Skeletal muscle tissue (tissue), 4 donors: ENCODE data around the gene OVCA2. TPM values are rescaled to one million over a fixed set of nuclear protein-coding genes. Genes with fewer than 3 reads are reported as not detected.
A peak's percentile ranks its signal among the peaks of the same experiment; 100 is the strongest.

Experiments
- H3K27ac ChIP-seq: one replicate; pipeline ENCODE4 v1.7.0; 2013; ENCODE audit warnings: mild to moderate bottlenecking, low read depth, low read length, inconsistent platforms
- H3K27me3 ChIP-seq, 3 donors: one replicate each; pipeline ENCODE4 v1.7.0; 2013; ENCODE audit warnings: low read length in 3 of 3; ENCODE audit not compliant: control insufficient read depth in 3 of 3, insufficient read depth in 3 of 3
- H3K36me3 ChIP-seq, 3 donors: one replicate each; pipeline ENCODE4 v1.7.0; 2013; ENCODE audit warnings: low read length in 3 of 3; ENCODE audit not compliant: control insufficient read depth in 3 of 3, insufficient read depth in 3 of 3
- H3K4me1 ChIP-seq, 3 donors: one replicate each; pipeline ENCODE4 v1.7.0; 2013; ENCODE audit warnings: low read length in 3 of 3, mild to moderate bottlenecking in 3 of 3; ENCODE audit not compliant: control insufficient read depth in 3 of 3, insufficient read depth in 3 of 3
- H3K4me3 ChIP-seq, 3 donors: one replicate each; pipeline ENCODE4 v1.7.0; 2013; ENCODE audit warnings: low read length in 3 of 3
- H3K9ac ChIP-seq, 3 donors: one replicate each; pipeline ENCODE4 v1.7.0; 2013; ENCODE audit warnings: low read length in 3 of 3, mild to moderate bottlenecking in 3 of 3, moderate library complexity in 2 of 3, low read depth in 1 of 3
- H3K9me3 ChIP-seq, 3 donors: one replicate each; pipeline ENCODE4 v1.7.0; 2013; ENCODE audit warnings: low read length in 3 of 3; ENCODE audit not compliant: control insufficient read depth in 3 of 3
- total RNA-seq: library from RNA; depleted of rRNA; stranded (reverse); fragments of >200 nt; gene quantifications from one replicate; pipeline ENCODE4 v1.2.3, GENCODE V29; 2014
- donor health status: Osteomylitis.

OVCA2 gene
- total RNA-seq, 1 donor from 2014 or later = 24.0 TPM

DNA sequence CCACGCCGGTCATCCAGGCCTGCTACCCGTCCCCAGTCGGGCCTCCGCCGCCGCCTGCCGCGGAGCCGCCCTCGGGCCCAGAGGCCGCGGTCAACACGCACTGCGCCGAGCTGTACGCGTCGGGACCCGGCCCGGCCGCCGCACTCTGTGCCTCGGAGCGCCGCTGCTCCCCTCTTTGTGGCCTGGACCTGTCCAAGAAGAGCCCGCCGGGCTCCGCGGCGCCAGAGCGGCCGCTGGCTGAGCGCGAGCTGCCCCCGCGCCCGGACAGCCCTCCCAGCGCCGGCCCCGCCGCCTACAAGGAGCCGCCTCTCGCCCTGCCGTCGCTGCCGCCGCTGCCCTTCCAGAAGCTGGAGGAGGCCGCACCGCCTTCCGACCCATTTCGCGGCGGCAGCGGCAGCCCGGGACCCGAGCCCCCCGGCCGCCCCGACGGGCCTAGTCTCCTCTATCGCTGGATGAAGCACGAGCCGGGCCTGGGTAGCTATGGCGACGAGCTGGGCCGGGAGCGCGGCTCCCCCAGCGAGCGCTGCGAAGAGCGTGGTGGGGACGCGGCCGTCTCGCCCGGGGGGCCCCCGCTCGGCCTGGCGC lies 15.4 kb downstream of the OVCA2 start:
- no peaks in the 10 kb centered on the region for H3K9me3 ChIP-seq
- H3K4me3 ChIP-seq = peak overlapping the region in 2 of 3 donors; percentile 32 to 73
- peak overlapping the region in 1 of 3 donors; percentile 79 for H3K9ac ChIP-seq
- H3K36me3 ChIP-seq = peaks cover 0 to 22% (median 15%) of the 10 kb centered on the region in 3 donors
- H3K27ac ChIP-seq = peak overlapping the region; percentile 76
- H3K4me1 ChIP-seq = peaks cover 33 to 39% (median 38%) of the 10 kb centered on the region in 3 donors
- H3K27me3 ChIP-seq = peaks cover 0 to 14% (median 2%) of the 10 kb centered on the region in 3 donors

DNA sequence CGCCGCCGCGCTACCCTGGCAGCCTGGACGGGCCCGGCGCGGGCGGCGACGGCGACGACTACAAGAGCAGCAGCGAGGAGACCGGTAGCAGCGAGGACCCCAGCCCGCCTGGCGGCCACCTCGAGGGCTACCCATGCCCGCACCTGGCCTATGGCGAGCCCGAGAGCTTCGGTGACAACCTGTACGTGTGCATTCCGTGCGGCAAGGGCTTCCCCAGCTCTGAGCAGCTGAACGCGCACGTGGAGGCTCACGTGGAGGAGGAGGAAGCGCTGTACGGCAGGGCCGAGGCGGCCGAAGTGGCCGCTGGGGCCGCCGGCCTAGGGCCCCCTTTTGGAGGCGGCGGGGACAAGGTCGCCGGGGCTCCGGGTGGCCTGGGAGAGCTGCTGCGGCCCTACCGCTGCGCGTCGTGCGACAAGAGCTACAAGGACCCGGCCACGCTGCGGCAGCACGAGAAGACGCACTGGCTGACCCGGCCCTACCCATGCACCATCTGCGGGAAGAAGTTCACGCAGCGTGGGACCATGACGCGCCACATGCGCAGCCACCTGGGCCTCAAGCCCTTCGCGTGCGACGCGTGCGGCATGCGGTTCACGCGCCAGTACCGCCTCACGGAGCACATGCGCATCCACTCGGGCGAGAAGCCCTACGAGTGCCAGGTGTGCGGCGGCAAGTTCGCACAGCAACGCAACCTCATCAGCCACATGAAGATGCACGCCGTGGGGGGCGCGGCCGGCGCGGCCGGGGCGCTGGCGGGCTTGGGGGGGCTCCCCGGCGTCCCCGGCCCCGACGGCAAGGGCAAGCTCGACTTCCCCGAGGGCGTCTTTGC lies 16.2 kb downstream of the OVCA2 start:
- H3K9ac ChIP-seq = peak overlapping the region in 2 of 3 donors; percentile 43 to 79

DNA sequence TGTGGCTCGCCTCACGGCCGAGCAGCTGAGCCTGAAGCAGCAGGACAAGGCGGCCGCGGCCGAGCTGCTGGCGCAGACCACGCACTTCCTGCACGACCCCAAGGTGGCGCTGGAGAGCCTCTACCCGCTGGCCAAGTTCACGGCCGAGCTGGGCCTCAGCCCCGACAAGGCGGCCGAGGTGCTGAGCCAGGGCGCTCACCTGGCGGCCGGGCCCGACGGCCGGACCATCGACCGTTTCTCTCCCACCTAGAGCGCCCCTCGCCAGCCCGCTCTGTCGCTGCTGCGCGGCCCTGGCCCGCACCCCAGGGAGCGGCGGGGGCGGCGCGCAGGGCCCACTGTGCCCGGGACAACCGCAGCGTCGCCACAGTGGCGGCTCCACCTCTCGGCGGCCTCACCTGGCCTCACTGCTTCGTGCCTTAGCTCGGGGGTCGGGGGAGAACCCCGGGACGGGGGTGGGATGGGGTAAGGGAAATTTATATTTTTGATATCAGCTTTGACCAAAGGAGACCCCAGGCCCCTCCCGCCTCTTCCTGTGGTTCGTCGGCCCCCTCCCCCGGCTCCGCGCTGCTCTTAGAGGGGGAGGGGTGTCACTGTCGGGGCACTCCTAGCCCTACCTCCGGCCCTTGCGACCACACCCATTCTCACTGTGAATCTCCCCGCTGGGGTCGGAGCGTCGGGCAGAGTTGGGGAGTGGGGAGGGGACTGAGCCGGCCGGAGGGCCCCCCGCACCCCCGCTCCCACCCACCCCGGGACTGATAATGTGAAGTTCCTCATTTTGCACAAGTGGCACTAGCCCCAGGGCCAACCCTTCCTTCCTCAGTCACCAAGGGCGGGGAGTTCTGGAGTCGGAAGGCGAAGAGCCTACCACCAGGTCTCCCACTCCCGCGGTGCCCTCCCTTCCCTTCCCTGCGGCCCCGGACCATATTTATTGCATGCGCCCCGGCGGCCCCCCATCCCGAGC lies 17.0 kb downstream of the OVCA2 start:
- H3K27me3 ChIP-seq = peaks cover 0 to 9% (median 2%) of the 10 kb centered on the region in 3 donors
- peak overlapping the region; percentile 76 for H3K27ac ChIP-seq
- peaks cover 0 to 29% (median 17%) of the 10 kb centered on the region in 3 donors for H3K36me3 ChIP-seq
- H3K4me1 ChIP-seq = peaks cover 44 to 50% (median 47%) of the 10 kb centered on the region in 3 donors
- H3K9me3 ChIP-seq = no peaks in the 10 kb centered on the region
- H3K9ac ChIP-seq = peak overlapping the region in 2 of 3 donors; percentile 32 to 79
- H3K4me3 ChIP-seq = peak overlapping the region; percentile 32 to 73 (median 62)

More for the DNA sequence above, 16.2 kb downstream of the OVCA2 start:
- H3K27me3 ChIP-seq = peaks cover 0 to 14% (median 2%) of the 10 kb centered on the region in 3 donors
- H3K4me1 ChIP-seq = peaks cover 39 to 46% (median 42%) of the 10 kb centered on the region in 3 donors
- no peaks in the 10 kb centered on the region for H3K9me3 ChIP-seq
- H3K27ac ChIP-seq = peak overlapping the region; percentile 76
- H3K4me3 ChIP-seq = peak overlapping the region; percentile 32 to 73 (median 59)
- peaks cover 0 to 24% (median 17%) of the 10 kb centered on the region in 3 donors for H3K36me3 ChIP-seq

DNA sequence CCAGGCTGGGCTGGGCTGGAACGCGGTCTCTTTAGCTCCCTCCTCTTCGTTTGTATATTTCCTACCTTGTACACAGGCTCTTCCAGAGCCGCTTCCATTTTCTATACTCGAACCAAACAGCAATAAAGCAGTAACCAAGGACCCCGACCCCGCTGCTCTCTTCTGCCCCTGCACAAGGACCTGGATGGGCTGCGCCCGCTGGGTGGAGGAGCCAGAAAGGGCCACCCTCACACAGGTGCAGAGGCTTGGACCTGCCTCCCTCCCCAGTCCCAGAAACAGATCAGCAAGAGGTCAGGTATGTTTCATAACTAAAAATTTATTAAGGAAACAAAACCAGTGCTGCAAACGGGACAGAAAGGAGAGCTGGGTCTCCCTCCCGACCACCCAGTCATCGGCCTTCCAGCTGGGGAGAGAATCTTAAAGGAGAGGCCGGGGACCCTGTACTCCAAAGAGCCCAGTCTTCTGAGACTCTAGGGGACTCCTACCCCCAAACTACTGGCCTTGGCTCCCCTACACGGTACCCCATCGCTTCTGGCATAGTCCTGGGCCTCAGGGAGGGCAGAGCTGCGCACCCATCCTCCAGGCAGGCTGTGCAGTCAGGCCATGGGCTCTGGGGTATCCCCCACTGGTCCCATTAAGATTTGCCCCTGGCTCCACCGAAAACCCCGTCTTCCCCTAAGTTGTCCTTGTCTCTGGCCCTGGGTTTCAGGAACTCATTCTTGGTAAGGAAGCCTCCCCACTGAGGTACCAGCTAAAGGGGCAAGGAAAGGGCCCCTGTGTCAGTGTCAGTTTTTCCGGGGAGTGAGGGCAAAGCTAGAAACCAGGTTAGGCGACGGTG lies 17.9 kb downstream of the OVCA2 start:
- peaks cover 46 to 50% (median 46%) of the 10 kb centered on the region in 3 donors for H3K4me1 ChIP-seq
- H3K27me3 ChIP-seq = no peaks in the 10 kb centered on the region
- peaks cover 6 to 38% (median 25%) of the 10 kb centered on the region in 3 donors for H3K36me3 ChIP-seq
- H3K27ac ChIP-seq = peak overlapping the region; percentile 76
- H3K9ac ChIP-seq = peak overlapping the region; percentile 34 to 75 (median 68)
- peak overlapping the region in 2 of 3 donors; percentile 58 to 62 for H3K4me3 ChIP-seq
- no peaks in the 10 kb centered on the region for H3K9me3 ChIP-seq

DNA sequence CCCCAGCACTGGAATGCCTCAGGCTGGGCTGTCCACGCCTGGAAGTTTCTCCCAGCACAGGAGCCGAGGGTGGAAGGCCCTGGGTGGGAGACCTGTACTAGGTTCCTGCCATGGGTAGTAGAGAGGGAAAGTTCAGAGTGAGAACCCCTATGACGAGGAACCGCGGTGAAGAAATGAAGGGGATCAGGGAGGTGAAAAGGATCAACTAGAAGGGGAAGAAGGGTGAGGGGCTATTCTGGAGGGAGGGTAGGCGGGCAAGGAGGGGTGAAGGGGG lies 18.5 kb downstream of the OVCA2 start:
- Histone ChIP-seq H3K36me3 (peaks cover 12 to 42% (median 29%) of the 10 kb centered on the region in 3 donors), H3K4me1 (peaks cover 51 to 55% (median 51%) of the 10 kb centered on the region in 3 donors), H3K4me3 (peak overlapping the region in 2 of 3 donors; percentile 51 to 58), H3K27me3 (no peaks in the 10 kb centered on the region), H3K27ac (peak overlapping the region; percentile 76), H3K9me3 (no peaks in the 10 kb centered on the region), H3K9ac (peak overlapping the region; percentile 34 to 75 (median 68))

DNA sequence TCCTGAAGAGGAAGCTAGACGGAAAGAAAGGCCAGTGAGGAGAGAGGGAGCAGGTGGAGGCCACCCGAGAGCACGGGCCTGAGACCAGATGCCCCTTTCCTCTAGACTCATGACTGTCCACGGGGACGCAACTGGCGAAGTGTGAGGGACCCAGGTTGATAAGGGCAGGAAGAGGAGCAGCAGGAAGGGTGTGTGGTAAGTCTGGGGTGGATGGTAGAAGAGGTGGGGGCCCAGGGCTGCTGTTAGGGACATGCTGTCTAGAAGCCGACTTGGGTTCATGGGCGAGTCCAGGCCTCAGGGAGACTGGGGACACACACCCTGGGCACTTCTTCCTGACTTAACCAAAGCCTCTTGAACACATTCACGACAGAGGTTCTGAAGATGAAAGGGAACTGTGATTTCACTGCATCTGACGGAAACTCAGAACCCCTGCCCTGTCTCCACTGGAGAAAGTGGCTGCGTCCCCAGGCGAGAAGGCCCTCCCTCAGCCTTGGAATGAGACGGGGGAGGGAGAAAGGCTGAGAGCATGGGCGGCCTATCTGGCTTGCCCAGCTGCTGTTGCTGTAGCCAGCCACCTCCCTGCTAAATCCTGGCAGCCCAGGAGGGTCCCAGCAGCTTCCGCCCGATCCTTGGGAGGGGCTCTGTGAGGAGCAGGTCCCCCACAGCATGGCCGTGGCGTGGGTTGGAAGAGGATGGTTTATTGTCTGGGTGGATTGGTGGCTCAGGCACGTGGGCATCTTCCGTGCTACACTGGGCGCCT lies 19.0 kb downstream of the OVCA2 start:
- Histone ChIP-seq H3K4me3 (peak overlapping the region in 2 of 3 donors; percentile 29 to 51), H3K9ac (peak overlapping the region; percentile 34 to 75 (median 68)), H3K27ac (peak overlapping the region; percentile 76), H3K36me3 (peaks cover 15 to 43% (median 29%) of the 10 kb centered on the region in 3 donors), H3K9me3 (no peaks in the 10 kb centered on the region), H3K27me3 (no peaks in the 10 kb centered on the region), H3K4me1 (peaks cover 57 to 60% (median 57%) of the 10 kb centered on the region in 3 donors)

DNA sequence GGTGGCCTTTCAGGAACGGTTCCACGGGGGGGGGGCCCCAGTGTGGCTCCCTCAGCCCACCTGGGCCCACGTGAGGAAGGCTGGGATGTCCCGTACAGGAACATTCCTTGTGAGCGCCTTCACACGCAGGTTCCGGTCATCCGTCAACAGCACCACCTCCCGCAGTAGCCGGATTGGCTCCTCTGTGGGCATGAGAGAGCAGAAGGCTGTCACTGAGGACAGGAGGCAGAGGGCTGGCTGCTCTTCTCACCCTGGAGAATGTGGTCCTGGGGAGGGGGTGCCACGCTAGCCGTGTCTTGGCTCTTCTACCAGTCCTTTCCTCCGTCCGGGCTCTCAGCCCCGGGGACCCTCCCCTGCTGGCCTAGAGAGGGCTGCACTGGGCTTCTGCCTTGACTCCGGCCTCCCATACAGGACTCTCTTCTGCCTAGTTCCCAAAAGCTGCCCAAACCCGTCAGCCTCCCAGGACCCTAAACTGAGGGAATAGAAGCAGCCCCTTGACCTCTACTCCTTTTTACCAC lies 19.7 kb downstream of the OVCA2 start:
- peak overlapping the region in 2 of 3 donors; percentile 68 to 75 for H3K9ac ChIP-seq
- H3K4me3 ChIP-seq = peak overlapping the region in 1 of 3 donors; percentile 7
- no peaks in the 10 kb centered on the region for H3K9me3 ChIP-seq
- no peaks in the 10 kb centered on the region for H3K27me3 ChIP-seq
- peak overlapping the region; percentile 76 for H3K27ac ChIP-seq
- peaks cover 62 to 67% (median 63%) of the 10 kb centered on the region in 3 donors for H3K4me1 ChIP-seq
- peaks cover 19 to 48% (median 29%) of the 10 kb centered on the region in 3 donors for H3K36me3 ChIP-seq

DNA sequence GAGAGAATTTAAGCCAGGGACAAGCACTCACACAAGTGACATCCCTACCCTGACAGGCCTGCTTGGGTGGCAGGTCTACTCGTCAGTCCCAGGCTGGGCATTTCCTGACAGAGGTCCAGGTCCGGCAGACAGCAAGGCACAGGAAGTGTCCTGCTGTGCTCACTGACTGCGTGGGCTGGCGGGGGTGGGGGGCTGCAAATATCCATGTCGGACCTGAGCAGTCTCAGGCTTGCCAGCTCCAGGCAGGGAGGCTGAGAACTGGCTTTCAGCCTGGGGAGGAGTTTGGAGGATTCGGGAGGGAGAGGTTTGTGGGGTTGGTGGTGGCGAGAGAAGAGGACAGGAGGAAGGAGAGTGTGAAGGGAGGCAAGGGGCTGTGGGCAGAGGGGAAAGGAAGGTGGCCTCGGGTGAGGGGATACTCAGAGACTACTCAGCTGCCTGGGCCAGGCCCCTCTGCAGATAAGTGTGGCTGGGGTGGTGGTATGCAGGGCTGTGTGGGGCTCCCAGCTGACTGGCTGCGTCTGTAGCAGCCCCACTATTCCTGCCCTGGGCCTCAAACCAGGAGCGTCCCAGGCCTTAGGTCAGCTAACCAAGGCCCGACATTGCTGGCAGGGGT lies 20.9 kb downstream of the OVCA2 start:
- H3K36me3 ChIP-seq = peaks cover 19 to 54% (median 35%) of the 10 kb centered on the region in 3 donors
- H3K9ac ChIP-seq = peak overlapping the region in 1 of 3 donors; percentile 75
- H3K9me3 ChIP-seq = no peaks in the 10 kb centered on the region
- peak overlapping the region in 2 of 3 donors; percentile 6 to 15 for H3K4me3 ChIP-seq
- H3K27ac ChIP-seq = peak overlapping the region; percentile 76
- H3K4me1 ChIP-seq = peaks cover 71 to 79% (median 75%) of the 10 kb centered on the region in 3 donors
- no peaks in the 10 kb centered on the region for H3K27me3 ChIP-seq
